Activated CD4-positive, alpha-beta memory T cell treated with anti-CD3 and anti-CD28 coated beads for 36 hours (primary cell): ENCODE data around the gene ZSWIM3. TPM values are rescaled to one million over a fixed set of nuclear protein-coding genes. Genes with fewer than 3 reads are reported as not detected.

ENCODE experiments used
- total RNA-seq, 2 experiments: library from RNA; stranded (reverse); gene quantifications; one replicate each; pipeline ENCODE4 v1.2.3, GENCODE V29; 2021

Gene ZSWIM3
- total RNA-seq, 2 experiments from 2014 or later: 4.7 TPM

Other genes starting within 250 kb of the ZSWIM3 start
- gene WFDC10A, start 227.9 kb upstream of the ZSWIM3 start, total RNA-seq: not detected
- gene WFDC9, start 226.3 kb upstream of the ZSWIM3 start, total RNA-seq: not detected
- gene WFDC11, start 187.4 kb upstream of the ZSWIM3 start, total RNA-seq: not detected
- not detected for gene WFDC13, start 155.6 kb upstream of the ZSWIM3 start, total RNA-seq
- not detected for gene WFDC10B, start 152.6 kb upstream of the ZSWIM3 start, total RNA-seq
- not detected for gene SPINT4, start 135.3 kb upstream of the ZSWIM3 start, total RNA-seq
- gene WFDC3, start 65.7 kb upstream of the ZSWIM3 start, total RNA-seq: not detected
- gene DNTTIP1, start 65.7 kb upstream of the ZSWIM3 start, total RNA-seq: 10 to 100 TPM; 24.9 to 27.0 TPM
- 100 to 1,000 TPM; 192 to 196 TPM for gene UBE2C, start 45.0 kb upstream of the ZSWIM3 start, total RNA-seq
- gene TNNC2, start 30.3 kb upstream of the ZSWIM3 start, total RNA-seq: not detected
- gene SNX21, start 23.8 kb upstream of the ZSWIM3 start, total RNA-seq: 1 to 10 TPM; 1.8 to 2.2 TPM
- gene ACOT8, start 222 bp upstream of the ZSWIM3 start, total RNA-seq: 10 to 100 TPM; 25.5 to 29.0 TPM
- gene ZSWIM1, start 23.6 kb downstream of the ZSWIM3 start, total RNA-seq: 1 to 10 TPM; 7.7 to 8.1 TPM
- gene SPATA25, start 30.0 kb downstream of the ZSWIM3 start, total RNA-seq: under 1 TPM; 0.50 to 0.63 TPM
- gene NEURL2, start 33.6 kb downstream of the ZSWIM3 start, total RNA-seq: 1 to 10 TPM; 2.3 to 2.5 TPM
- gene CTSA, start 33.7 kb downstream of the ZSWIM3 start, total RNA-seq: 10 to 100 TPM; 49.8 to 54.8 TPM
- gene PLTP, start 54.5 kb downstream of the ZSWIM3 start, total RNA-seq: 1 to 10 TPM; 9.4 to 9.5 TPM
- gene PCIF1, start 77.1 kb downstream of the ZSWIM3 start, total RNA-seq: 10 to 100 TPM; 29.9 to 33.0 TPM
- 10 to 100 TPM; 24.1 to 26.0 TPM for gene ZNF335, start 114.6 kb downstream of the ZSWIM3 start, total RNA-seq
- under 1 TPM; 0.10 to 0.12 TPM for gene MMP9, start 151.3 kb downstream of the ZSWIM3 start, total RNA-seq
- gene SLC12A5, start 171.6 kb downstream of the ZSWIM3 start, total RNA-seq: under 1 TPM in 1 of 2 experiments, not detected in 1; 0.97 TPM
- 10 to 100 TPM; 13.1 to 13.7 TPM for gene NCOA5, start 232.3 kb downstream of the ZSWIM3 start, total RNA-seq